Uterus (tissue), 4 donors: ENCODE data around the gene HDC. TPM values are rescaled to one million over a fixed set of nuclear protein-coding genes. Genes with fewer than 3 reads are reported as not detected.

ENCODE experiments used
- DNase-seq, 2 donors: peaks; one replicate each; pipeline ENCODE4 v3.0.0-alpha.2; 2019 to 2020
- H3K27ac ChIP-seq, 2 donors: fragments of 200-600 bp; sonication (generic); 1 replicate in 1 of 2; 2 replicates in 1 of 2; pipeline ENCODE4 v1.5.1; 2016 to 2018
- H3K27me3 ChIP-seq, 2 donors: fragments of 200-600 bp; sonication (generic); one replicate each; pipeline ENCODE4 v1.5.1; 2018 to 2019; ENCODE audit warnings: control low read depth in 1 of 2
- H3K36me3 ChIP-seq, 2 donors: fragments of 200-600 bp; sonication (generic); one replicate each; pipeline ENCODE4 v1.5.1; 2019; ENCODE audit warnings: control low read depth in 1 of 2
- H3K4me1 ChIP-seq, 2 donors: fragments of 200-600 bp; sonication (generic); one replicate each; pipeline ENCODE4 v1.5.1; 2018 to 2019; ENCODE audit warnings: control low read depth in 1 of 2
- H3K4me3 ChIP-seq, 2 donors: fragments of 200-600 bp; sonication (generic); 1 replicate in 1 of 2; 2 replicates in 1 of 2; pipeline ENCODE4 v1.5.1; 2018 to 2019; ENCODE audit warnings: mild to moderate bottlenecking in 1 of 2
- H3K9me3 ChIP-seq, 2 donors: fragments of 200-600 bp; sonication (generic); one replicate each; pipeline ENCODE4 v1.5.1; 2019; ENCODE audit warnings: control low read depth in 1 of 2
- CTCF ChIP-seq, 4 experiments: fragments of 200-600 bp in 2 of 4; fragments of 450-650 bp in 2 of 4; sonication (generic) in 2 of 4; IDR thresholded peaks; one replicate each; pipeline ENCODE4 v1.5.1; 2016 to 2019; ENCODE audit warnings: antibody characterized with exemption in 4 of 4, mild to moderate bottlenecking in 2 of 4, moderate library complexity in 1 of 4
- POLR2A ChIP-seq, 2 donors: fragments of 450-650 bp; IDR thresholded peaks; one replicate each; pipeline ENCODE4 v1.6.1; 2016; ENCODE audit warnings: antibody characterized with exemption in 2 of 2, mild to moderate bottlenecking in 1 of 2, moderate library complexity in 1 of 2
- intact Hi-C: fragments of 100-400 bp; cut with DNase I; formaldehyde crosslinking; loops from one replicate; pipeline ENCODE4 v1.15.1; 2023; ENCODE audit warnings: low total_unique reads
- total RNA-seq, 4 donors: library from RNA; depleted of rRNA in 3 of 4; stranded (reverse); fragments of >200 nt in 3 of 4; gene quantifications; one replicate each; pipeline versions ENCODE4 v1.1.0 to v1.2.4, GENCODE V29; 2014 to 2023
- donor health status: DM: yes; HTN: yes; CAD: no.

HDC gene
- total RNA-seq, 4 donors from 2014 or later, result 2.1 to 49.2 (median 3.6) TPM; not detected in 1

- DNase-seq, result no peak
- intact Hi-C loops, result no loop called here
Measured at GRCh38 chr15:50244959-50245624, 20.4 kb downstream of the HDC start.

GRCh38 chr15:50244153-50244552 lies 21.4 kb downstream of the HDC start:
- Histone ChIP-seq H3K36me3 (no peaks in the 10 kb centered on the region), H3K4me1 (no peaks in the 10 kb centered on the region), H3K27ac (no peak overlapping the region), H3K27me3 (no peaks in the 10 kb centered on the region), H3K9me3 (no peaks in the 10 kb centered on the region), H3K4me3 (no peak overlapping the region)
- intact Hi-C loops, result no loop called here
- no peak for DNase-seq
- TF ChIP-seq POLR2A (IDR thresholded peaks at IDR 0.05), result no peak
- no peak for TF ChIP-seq CTCF (IDR thresholded peaks at IDR 0.05)

More at GRCh38 chr15:50244959-50245624, 20.4 kb downstream of the HDC start:
- TF ChIP-seq CTCF (IDR thresholded peaks at IDR 0.05) (no peak), POLR2A (IDR thresholded peaks at IDR 0.05) (no peak)
- Histone ChIP-seq H3K4me3 (no peak overlapping the region), H3K27ac (no peak overlapping the region), H3K4me1 (no peaks in the 10 kb centered on the region), H3K36me3 (no peaks in the 10 kb centered on the region), H3K27me3 (no peaks in the 10 kb centered on the region), H3K9me3 (no peaks in the 10 kb centered on the region)

- no peak for DNase-seq
- intact Hi-C loops, result no loop called here
- Histone ChIP-seq H3K4me3 (no peak overlapping the region), H3K36me3 (no peaks in the 10 kb centered on the region), H3K27me3 (no peaks in the 10 kb centered on the region), H3K27ac (no peak overlapping the region), H3K4me1 (no peaks in the 10 kb centered on the region), H3K9me3 (no peaks in the 10 kb centered on the region)
- TF ChIP-seq CTCF (IDR thresholded peaks at IDR 0.05), result no peak
- no peak for TF ChIP-seq POLR2A (IDR thresholded peaks at IDR 0.05)
Measured at GRCh38 chr15:50241684-50242450, 23.7 kb downstream of the HDC start.

GRCh38 chr15:50238255-50238654 lies 27.3 kb downstream of the HDC start:
- DNase-seq, result no peak
- Histone ChIP-seq H3K27ac (no peak overlapping the region), H3K36me3 (no peaks in the 10 kb centered on the region), H3K4me3 (no peak overlapping the region), H3K4me1 (no peaks in the 10 kb centered on the region), H3K27me3 (no peaks in the 10 kb centered on the region), H3K9me3 (no peaks in the 10 kb centered on the region)
- TF ChIP-seq CTCF (IDR thresholded peaks at IDR 0.05) (no peak), POLR2A (IDR thresholded peaks at IDR 0.05) (no peak)
- intact Hi-C loops, result no loop called here

- Histone ChIP-seq H3K9me3 (no peaks in the 10 kb centered on the region), H3K4me1 (no peaks in the 10 kb centered on the region), H3K27me3 (no peaks in the 10 kb centered on the region), H3K36me3 (no peaks in the 10 kb centered on the region), H3K4me3 (no peak overlapping the region), H3K27ac (no peak overlapping the region)
- TF ChIP-seq CTCF (IDR thresholded peaks at IDR 0.05) (no peak), POLR2A (IDR thresholded peaks at IDR 0.05) (no peak)
- intact Hi-C loops, result no loop called here
- no peak for DNase-seq
Measured at GRCh38 chr15:50236433-50236832, 29.1 kb downstream of the HDC start.
